ENCODE data around the gene YEATS2. TPM values are rescaled to one million over a fixed set of nuclear protein-coding genes. Genes with fewer than 3 reads are reported as not detected.
"Not testable (repeated sequence)": the region's sequence is repeated elsewhere in the genome, so short reads cannot be mapped to it uniquely, and the experiment has no call there.

The YEATS2 gene
- total RNA-seq, 2 donors from 2014 or later, result 13.2 to 14.3 TPM

GRCh38 chr3:183766745-183767606 lies 69.4 kb downstream of the YEATS2 start:
- intact Hi-C loops (cut with DNase I), result loop anchor here (1.0 to 10.0 kb wide), 4 partner anchors 264 to 300 kb away; no protein-coding TSS in a partner anchor
- ATAC-seq, result peak; percentile 88 to 89
- DNase-seq, result peak; percentile 67

- DNase-seq, result no peak
Measured at GRCh38 chr3:183768114-183768513, 70.5 kb downstream of the YEATS2 start.

GRCh38 chr3:183769453-183769852 lies 71.9 kb downstream of the YEATS2 start:
- ATAC-seq (no peak), DNase-seq (no peak)
- intact Hi-C loops (cut with DNase I), result loop anchor here (5.0 to 10.0 kb wide), 3 partner anchors 267 to 302 kb away; no protein-coding TSS in a partner anchor

More at GRCh38 chr3:183768114-183768513, 70.5 kb downstream of the YEATS2 start:
- intact Hi-C loops (cut with DNase I), result loop anchor here (5.0 to 10.0 kb wide), 3 partner anchors 266 to 301 kb away; no protein-coding TSS in a partner anchor
- no peak for ATAC-seq

GRCh38 chr3:183774631-183775030 lies 77.0 kb downstream of the YEATS2 start:
- ATAC-seq, result no peak
- intact Hi-C loops (cut with DNase I), result no loop called here
- DNase-seq, result no peak

GRCh38 chr3:183775781-183776180 lies 78.2 kb downstream of the YEATS2 start:
- DNase-seq, result peak; percentile 43
- peak; percentile 70 to 96 for ATAC-seq
- intact Hi-C loops (cut with DNase I), result no loop called here

- intact Hi-C loops (cut with DNase I); ATAC-seq; DNase-seq: not testable (repeated sequence)
Measured at GRCh38 chr3:183776451-183776850, 78.9 kb downstream of the YEATS2 start.

GRCh38 chr3:183777016-183777618 lies 79.5 kb downstream of the YEATS2 start:
- ATAC-seq, result no peak
- no peak for DNase-seq
- intact Hi-C loops (cut with DNase I), result no loop called here

GRCh38 chr3:183779896-183780465 lies 82.4 kb downstream of the YEATS2 start:
- DNase-seq (no peak), ATAC-seq (no peak)
- intact Hi-C loops (cut with DNase I), result no loop called here

GRCh38 chr3:183781246-183781645 lies 83.6 kb downstream of the YEATS2 start:
- ATAC-seq, result no peak
- intact Hi-C loops (cut with DNase I), result no loop called here
- no peak for DNase-seq

- intact Hi-C loops (cut with DNase I), result no loop called here
- DNase-seq, result no peak
- no peak for ATAC-seq
Measured at GRCh38 chr3:183782576-183783276, 85.1 kb downstream of the YEATS2 start.

- DNase-seq; ATAC-seq; intact Hi-C loops (cut with DNase I): not testable (repeated sequence)
Measured at GRCh38 chr3:183784503-183784902, 86.9 kb downstream of the YEATS2 start.

- intact Hi-C loops (cut with DNase I), result no loop called here
- no peak for DNase-seq
- no peak for ATAC-seq
Measured at GRCh38 chr3:183789826-183790225, 92.2 kb downstream of the YEATS2 start.

GRCh38 chr3:183790700-183791099 lies 93.1 kb downstream of the YEATS2 start:
- ATAC-seq (no peak), DNase-seq (no peak)
- intact Hi-C loops (cut with DNase I), result no loop called here

- DNase-seq, result no peak
- intact Hi-C loops (cut with DNase I), result no loop called here
Measured at GRCh38 chr3:183792976-183793375, 95.4 kb downstream of the YEATS2 start.

GRCh38 chr3:183794452-183794851 lies 96.9 kb downstream of the YEATS2 start:
- DNase-seq (no peak), ATAC-seq (peak in 1 of 2 donors; percentile 35)
- intact Hi-C loops (cut with DNase I), result no loop called here

More at GRCh38 chr3:183792976-183793375, 95.4 kb downstream of the YEATS2 start:
- ATAC-seq, result no peak

- ATAC-seq, result no peak
- intact Hi-C loops (cut with DNase I), result no loop called here
- no peak for DNase-seq
Measured at GRCh38 chr3:183796372-183796771, 98.8 kb downstream of the YEATS2 start.

GRCh38 chr3:183797996-183798395 lies 100.4 kb downstream of the YEATS2 start:
- DNase-seq (no peak), ATAC-seq (peak; percentile 31 to 40)
- intact Hi-C loops (cut with DNase I), result no loop called here

GRCh38 chr3:183799461-183799860 lies 101.9 kb downstream of the YEATS2 start:
- no peak for ATAC-seq
- intact Hi-C loops (cut with DNase I), result no loop called here
- no peak for DNase-seq

GRCh38 chr3:183800243-183800863 lies 102.8 kb downstream of the YEATS2 start:
- intact Hi-C loops (cut with DNase I), result no loop called here
- ATAC-seq, result peak; percentile 63 to 67
- DNase-seq, result no peak
